ENCODE data around the gene GGA3. TPM values are rescaled to one million over a fixed set of nuclear protein-coding genes. Genes with fewer than 3 reads are reported as not detected.

GGA3 gene
- total and polyA plus RNA-seq, 12 donors = 8.0 to 51.5 (median 23.7) TPM

DNA sequence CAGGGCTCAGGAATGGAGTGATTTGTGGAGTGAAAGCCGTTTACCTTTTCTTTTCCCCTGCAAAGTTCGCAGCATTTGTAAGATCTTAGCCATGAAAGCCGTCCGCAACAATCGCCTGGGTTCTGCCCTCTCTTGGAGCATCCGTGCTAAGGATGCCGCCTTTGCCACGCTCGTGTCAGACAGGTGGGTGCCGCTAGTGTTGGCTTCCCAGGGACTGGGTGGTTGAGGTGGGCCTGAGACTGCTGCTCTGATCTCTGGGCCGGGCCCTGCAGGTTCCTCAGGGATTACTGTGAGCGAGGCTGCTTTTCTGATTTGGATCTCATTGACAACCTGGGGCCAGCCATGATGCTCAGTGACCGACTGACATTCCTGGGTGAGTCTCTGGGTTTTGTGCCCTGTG, 28.6 kb downstream of the GGA3 start:
- Histone ChIP-seq H3K4me3 (no peak overlapping the region), H3K27me3 (no peaks in the 10 kb centered on the region), H3K36me3 (replicated peaks in 1 of 2) (peaks cover 0 to 78% of the 10 kb centered on the region in 2 donors), H3K4me1 (replicated peaks in 1 of 2) (no peaks in the 10 kb centered on the region), H3K27ac (no peak overlapping the region), H3K9me3 (replicated peaks in 1 of 3) (no peaks in the 10 kb centered on the region)
- WGBS, 4 donors = 94 to 99% (median 96%) methylated on average over 12 to 13 of the region's 13 CpGs
- intact Hi-C loops (cut with DNase I) = no loop called here
- DNase-seq = no peak
- TF ChIP-seq, protein P1, sequence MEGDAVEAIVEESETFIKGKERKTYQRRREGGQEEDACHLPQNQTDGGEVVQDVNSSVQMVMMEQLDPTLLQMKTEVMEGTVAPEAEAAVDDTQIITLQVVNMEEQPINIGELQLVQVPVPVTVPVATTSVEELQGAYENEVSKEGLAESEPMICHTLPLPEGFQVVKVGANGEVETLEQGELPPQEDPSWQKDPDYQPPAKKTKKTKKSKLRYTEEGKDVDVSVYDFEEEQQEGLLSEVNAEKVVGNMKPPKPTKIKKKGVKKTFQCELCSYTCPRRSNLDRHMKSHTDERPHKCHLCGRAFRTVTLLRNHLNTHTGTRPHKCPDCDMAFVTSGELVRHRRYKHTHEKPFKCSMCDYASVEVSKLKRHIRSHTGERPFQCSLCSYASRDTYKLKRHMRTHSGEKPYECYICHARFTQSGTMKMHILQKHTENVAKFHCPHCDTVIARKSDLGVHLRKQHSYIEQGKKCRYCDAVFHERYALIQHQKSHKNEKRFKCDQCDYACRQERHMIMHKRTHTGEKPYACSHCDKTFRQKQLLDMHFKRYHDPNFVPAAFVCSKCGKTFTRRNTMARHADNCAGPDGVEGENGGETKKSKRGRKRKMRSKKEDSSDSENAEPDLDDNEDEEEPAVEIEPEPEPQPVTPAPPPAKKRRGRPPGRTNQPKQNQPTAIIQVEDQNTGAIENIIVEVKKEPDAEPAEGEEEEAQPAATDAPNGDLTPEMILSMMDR (IDR thresholded peaks at IDR 0.05) = no peak
- no peak for TF ChIP-seq POLR2A (IDR thresholded peaks at IDR 0.05)

DNA sequence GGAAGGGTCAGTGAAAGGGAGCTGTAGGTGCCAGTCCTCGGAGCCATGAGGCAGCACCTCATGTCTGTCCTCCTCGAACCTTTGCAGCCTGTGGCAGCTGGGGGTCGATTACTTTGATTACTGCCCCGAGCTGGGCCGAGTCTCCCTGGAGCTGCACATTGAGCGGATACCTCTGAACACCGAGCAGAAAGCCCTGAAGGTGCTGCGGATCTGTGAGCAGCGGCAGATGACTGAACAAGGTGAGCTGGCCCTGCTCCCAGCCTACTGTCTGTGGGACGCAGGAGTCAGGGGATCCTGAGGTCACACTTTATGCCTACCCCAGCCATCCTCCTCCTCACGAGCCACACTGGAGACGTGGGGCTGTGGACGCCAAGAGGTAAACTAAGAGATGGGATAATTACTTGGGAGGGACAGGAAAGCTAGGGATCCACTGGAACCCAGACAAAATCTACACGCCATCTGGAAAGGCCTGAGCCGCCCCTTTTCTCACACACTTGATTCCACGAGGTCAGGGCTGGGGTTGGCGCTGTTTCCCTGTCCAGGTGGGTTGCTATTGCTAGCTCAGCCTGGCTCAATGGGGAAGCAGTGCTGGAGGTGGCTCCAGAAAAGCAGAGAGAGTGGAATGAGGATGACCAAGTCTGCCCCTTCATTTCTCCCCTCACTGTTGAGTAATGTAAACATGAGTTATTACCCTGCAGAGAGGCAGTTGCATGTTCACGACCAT, 29.5 kb downstream of the GGA3 start:
- DNase-seq = no peak
- Histone ChIP-seq H3K4me1 (replicated peaks in 1 of 2) (no peaks in the 10 kb centered on the region), H3K4me3 (no peak overlapping the region), H3K36me3 (replicated peaks in 1 of 2) (peaks cover 0 to 71% of the 10 kb centered on the region in 2 donors), H3K9me3 (replicated peaks in 1 of 3) (no peaks in the 10 kb centered on the region), H3K27ac (no peak overlapping the region), H3K27me3 (no peaks in the 10 kb centered on the region)
- intact Hi-C loops (cut with DNase I) = no loop called here
- 88 to 94% (median 91%) methylated on average over 10 to 18 of the region's 18 CpGs for WGBS, 4 donors
- no peak for TF ChIP-seq POLR2A (IDR thresholded peaks at IDR 0.05)
- TF ChIP-seq, protein P1 (IDR thresholded peaks at IDR 0.05) = no peak

DNA sequence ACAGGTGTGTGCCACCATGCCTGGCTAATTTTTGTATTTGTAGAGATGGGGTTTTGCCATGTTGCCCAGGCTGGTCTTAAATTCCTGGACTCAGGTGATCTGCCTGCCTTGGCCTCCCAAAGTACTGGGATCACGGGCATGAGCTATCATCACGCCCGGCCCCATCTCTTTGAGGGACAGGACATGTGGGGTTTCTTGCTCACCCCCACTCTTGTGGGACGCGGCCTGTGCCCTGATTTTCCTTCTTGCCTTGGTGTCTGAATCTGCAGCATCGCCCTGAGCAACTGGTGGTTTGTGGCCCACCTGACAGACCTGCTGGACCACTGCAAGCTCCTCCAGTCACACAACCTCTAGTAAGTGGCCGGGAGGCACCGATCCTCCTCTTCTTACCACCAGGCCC, 30.3 kb downstream of the GGA3 start:
- TF ChIP-seq, protein P1 (IDR thresholded peaks at IDR 0.05) = no peak
- TF ChIP-seq POLR2A (IDR thresholded peaks at IDR 0.05) = no peak
- intact Hi-C loops (cut with DNase I) = no loop called here
- Histone ChIP-seq H3K36me3 (replicated peaks in 1 of 2) (peaks cover 0 to 71% of the 10 kb centered on the region in 2 donors), H3K27ac (no peak overlapping the region), H3K4me1 (replicated peaks in 1 of 2) (no peaks in the 10 kb centered on the region), H3K4me3 (no peak overlapping the region), H3K9me3 (replicated peaks in 1 of 3) (no peaks in the 10 kb centered on the region), H3K27me3 (no peaks in the 10 kb centered on the region)
- DNase-seq = no peak
- 91 to 100% (median 96%) methylated on average over 6 to 8 of the region's 8 CpGs for WGBS, 4 donors

DNA sequence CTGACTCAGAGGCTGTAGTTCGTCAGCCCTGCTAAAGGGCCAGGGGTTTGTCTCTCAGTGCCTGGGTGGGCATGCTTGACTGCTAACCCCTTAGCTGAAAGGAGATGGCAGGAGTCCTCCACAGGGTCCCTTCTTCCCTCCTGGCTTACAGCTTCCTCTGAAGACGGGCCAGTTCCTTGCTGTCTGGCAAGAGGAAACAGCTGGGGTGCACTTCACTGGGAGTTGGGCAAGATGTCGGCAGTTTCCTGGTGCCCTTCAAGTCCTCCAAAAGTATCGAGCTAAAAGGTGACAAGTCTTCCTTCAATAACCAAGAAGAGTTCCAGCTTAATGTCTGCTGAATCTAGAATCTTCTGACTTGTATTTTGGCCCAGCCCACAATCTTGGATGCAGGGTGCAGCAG, 32.6 kb downstream of the GGA3 start:
- peaks cover 0 to 65% of the 10 kb centered on the region in 2 donors for H3K36me3 ChIP-seq (replicated peaks in 1 of 2)
- intact Hi-C loops (cut with DNase I) = no loop called here
- no peak overlapping the region for H3K4me3 ChIP-seq
- H3K4me1 ChIP-seq (replicated peaks in 1 of 2) = no peaks in the 10 kb centered on the region
- TF ChIP-seq, protein P1 (IDR thresholded peaks at IDR 0.05) = no peak
- no peak for TF ChIP-seq POLR2A (IDR thresholded peaks at IDR 0.05)
- WGBS, 4 donors = 45 to 77% (median 74%) methylated on average over 2 to 4 of the region's 4 CpGs
- H3K27me3 ChIP-seq = no peaks in the 10 kb centered on the region
- H3K9me3 ChIP-seq (replicated peaks in 1 of 3) = no peaks in the 10 kb centered on the region
- peak in 2 of 7 donors; percentile 49 to 53 for DNase-seq
- H3K27ac ChIP-seq = peak overlapping the region in 3 of 5 donors; percentile 22 to 86 (median 26)
